GM04504 (cell line): Measurements from ENCODE around the gene KLF9.

Source experiments
- DNase-seq: peaks from one replicate; pipeline ENCODE4 v3.0.0-alpha.2; 2012; ENCODE audit warnings: low read depth

The KLF9 gene

DNA sequence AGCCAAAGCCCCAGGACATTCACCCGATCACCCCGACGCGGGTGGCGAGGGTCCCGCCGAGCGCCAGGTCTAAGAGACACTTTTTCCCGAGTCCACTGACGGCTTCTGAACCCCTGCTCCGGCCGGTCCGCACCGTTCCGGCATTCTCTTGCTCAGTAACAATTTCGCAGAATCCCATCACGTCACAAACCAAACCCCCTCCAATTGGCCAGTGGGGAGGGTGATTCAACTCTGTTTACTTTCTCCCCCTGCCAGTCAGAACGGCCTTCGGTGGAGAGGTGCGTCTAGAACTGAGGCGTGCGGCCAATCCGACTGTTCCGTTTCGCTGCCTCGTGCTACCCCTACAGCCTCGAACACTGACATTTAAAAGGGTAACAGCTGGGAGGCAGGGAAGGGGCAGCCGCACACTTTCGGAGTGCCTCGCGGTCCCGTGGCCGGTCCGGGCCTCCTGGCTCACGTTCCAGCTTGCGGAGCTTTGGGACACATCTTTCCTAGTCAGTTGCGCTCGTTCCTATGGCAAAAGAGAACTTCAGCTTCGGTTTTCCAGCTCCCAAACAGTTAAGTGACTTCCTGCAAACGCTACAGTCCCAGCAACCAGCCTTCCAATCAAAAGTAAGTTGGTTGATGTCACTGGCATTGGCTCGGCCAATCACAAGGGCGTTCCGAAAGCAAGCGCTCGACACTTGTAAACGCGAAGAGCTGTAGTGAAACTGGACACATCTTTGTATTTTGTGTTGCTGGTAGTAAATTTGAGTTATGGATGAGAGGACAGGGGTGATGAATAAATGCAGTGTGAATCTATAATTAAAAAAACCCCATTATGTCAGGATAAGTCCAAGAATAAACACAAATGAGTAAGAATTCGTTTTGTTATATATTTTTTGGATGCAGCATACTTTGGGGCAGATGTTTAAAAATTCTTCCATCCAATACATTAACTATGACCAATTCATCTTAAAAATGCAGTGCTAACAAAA is at the start of gene KLF9:
Gene KLF9 (minus strand): TSS at position 859 of the 977 bp plus-strand sequence. CDS start 1,294 bp downstream, outside the sequence.
- peak; percentile 95 for DNase-seq

DNA sequence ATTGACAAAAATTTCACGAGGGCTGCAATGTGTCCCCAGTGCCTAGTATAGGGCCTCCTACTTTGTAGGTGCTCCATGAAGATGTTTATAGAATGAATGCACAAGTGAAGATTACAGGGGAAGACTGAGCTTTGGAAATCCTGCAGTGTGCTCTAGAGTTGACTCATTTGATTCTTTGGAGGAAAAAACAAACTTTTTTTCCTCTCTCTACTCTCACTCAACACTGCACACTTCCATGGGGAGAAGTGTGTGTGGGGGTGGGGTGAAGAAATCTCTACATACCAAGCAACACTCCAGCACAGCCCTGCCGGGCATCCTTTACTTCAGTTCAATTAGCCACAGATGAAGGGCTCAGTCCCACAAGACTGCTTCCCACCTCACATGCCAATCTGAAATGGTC is 49.4 kb upstream of the KLF9 start:
- DNase-seq = no peak

DNA sequence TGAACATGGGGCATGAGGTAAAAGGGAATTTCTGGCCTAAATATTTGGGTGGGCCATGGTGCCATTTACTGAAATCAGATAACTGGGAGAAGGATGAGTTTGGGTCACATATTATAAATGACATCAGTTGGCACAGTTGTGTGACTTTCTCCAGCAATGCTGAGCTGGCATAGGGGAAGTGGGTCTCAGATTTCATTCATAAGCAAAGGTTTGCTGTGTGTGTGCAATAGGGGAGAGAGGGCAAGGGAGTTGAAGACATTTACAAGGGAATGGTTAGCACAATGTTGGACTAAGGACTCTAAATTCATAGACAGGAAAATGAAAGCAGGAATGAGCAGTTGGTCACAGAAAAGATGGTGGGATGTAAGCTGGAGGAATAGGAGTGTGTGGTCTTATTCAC is 47.8 kb upstream of the KLF9 start:
- DNase-seq = no peak

DNA sequence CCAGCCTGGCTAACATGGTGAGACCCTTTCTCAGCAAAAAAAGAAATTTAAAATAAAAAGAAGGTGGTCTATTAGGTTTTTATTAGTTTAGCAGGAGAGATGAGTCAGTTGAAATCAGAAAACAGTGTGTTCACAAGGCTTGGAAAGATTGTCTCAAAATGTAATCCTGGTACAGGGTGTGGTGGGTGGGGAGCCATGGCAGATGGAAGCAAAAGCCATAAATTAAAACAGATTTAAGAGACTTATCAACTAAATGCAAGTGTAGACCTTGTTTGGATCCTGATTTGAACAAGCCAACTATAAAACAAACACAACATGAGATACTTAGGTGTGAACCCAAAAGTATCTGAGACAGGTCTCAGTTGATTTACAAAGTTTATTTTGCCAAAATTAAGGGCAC is 42.8 kb upstream of the KLF9 start:
- DNase-seq = no peak

DNA sequence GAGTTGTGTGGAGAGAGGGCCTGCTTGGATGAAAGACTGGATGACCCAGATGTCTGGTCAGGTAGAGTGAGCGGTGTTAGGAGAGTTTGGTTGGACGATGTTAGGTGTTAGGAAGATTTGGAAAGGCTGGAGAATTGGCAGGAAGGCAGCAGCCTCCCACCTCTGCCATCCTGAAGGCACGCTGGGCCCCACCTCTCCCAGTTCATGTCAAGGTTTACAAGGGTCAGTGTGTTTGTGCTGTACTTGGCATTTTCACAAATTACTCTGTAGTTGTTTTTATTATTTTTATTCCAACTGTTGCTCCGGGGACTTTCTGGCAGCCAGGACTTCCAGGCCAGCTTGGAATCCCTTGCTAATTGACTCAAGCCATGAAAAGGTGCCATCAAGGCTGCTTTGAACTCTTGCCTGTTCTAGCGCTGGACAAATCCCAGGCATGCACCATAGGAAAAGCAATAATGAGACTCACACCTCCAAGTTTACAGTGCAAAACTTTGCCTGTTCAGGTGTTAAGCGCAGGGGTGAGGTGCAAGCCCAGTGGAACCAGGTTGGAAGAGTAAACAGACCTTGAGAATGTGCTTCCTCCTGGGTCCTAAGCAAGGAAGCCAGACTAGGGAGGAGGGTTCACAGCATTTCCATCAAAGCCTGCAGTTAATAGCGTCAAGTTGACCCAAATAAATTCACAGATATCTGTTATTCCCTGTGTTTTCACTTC is 41.7 kb upstream of the KLF9 start:
- DNase-seq = no peak

DNA sequence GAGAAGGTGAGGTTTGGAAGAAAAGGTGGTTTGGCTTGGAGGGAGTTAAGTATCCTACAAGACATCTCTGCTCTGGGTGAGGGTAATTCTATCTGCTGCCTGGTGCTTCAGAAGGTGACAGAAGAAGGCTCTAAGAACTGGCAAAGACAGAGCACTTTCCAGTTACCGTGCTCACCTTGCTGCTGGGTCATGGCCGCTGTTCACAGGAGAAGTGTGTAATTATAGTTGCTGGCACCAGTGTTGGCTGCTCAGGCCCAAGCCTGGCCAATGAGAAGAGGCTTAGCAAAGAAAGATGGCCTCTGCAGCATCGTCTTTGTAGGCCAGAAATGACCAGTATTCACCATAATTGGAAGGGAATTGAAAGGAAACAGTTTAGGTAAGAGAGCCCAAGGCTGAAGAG is 37.9 kb upstream of the KLF9 start:
- DNase-seq = no peak

DNA sequence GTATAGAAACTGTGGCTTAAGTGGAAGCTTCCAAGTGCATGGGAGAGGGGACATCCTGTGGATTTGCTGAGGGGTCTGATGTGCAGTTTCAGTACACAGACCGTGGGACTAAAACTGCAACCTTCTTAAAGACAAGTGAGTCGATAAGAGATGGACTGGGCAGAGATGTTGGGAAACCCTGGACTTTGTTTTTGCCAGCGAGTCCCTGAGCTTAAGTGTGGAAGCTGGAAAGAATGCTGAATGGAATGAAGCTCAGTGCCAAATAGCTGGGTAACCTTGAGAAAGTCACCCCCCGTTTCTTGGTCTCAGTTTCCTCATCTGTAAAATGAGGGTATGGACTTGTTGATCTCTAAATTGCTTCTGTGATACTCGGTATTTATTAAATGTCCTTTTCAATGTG is 37.3 kb upstream of the KLF9 start:
- no peak for DNase-seq

DNA sequence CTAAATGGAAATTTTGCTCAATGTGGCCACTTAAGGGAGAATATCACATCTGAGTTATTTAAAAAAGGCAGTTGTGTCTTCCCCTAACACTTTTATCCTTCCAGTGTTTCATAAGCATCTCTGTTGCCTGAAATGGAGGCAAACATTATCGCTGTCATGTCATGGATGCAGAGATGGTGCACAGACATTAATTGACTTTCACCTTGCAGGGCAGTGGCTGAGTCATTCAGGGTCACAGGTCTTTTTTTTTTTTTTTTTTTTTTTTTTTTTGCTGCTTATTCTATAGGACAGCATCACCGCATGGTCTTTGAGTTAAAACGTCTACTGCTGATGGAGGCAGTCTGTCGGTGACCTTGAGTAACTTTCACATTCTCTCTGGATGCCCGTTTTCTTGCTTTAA is 36.3 kb upstream of the KLF9 start:
- DNase-seq = no peak

DNA sequence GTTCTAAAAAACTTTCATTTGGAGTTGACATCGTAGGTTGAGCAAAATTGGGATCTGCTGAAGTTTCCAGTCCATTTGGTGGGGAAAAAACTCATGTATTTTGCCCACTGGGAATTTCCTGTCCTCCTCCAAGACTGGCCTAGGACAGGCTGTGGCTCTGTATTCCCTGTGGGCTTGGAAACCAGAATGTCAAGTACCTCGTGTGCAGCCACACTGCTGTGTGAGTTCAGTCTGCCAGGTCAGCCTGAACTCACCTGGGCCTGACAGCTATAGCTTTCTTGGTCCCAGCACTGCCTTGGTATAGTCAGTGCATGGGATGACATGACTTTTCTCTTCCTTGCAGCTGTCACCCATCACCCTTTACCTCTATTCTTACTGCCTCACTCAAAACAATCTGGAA is 35.0 kb upstream of the KLF9 start:
- DNase-seq = no peak

DNA sequence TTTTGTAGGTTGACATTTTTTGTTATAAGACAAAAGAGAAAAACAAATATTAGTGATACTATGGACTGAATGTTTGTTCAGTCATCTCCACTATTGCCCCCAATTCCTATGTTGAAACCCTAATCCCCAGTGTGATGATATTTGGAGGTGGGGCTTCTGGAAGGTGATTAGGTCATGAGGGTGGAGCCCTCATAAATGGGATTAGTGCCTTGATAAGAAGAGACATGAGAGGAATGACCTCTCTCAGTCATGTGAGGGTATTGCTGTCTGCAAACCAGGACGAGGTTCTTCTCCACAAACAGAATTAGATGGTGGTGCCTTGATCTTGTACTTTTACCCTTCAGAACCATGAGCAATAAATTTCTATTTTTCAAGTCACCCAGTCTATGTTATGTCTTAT is 34.5 kb upstream of the KLF9 start:
- no peak for DNase-seq

DNA sequence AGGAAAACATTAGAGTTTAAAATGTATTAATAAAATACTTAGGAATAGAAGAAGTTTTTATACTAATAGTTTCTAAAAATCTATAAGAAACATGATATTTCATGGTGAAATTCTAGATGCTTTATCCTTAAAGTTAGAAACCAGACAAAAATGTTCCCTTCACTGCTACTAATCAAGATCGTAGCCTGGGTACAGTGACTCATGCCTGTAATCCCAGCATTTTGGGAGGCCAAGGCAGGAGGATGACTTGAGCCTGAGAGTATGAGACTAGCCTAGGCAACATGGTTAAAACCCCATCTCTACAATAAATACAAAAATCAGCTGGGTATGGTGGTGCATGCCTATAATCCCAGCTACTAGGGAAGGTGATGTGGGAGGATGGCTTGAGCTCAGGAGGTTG is 30.4 kb upstream of the KLF9 start:
- DNase-seq = no peak

DNA sequence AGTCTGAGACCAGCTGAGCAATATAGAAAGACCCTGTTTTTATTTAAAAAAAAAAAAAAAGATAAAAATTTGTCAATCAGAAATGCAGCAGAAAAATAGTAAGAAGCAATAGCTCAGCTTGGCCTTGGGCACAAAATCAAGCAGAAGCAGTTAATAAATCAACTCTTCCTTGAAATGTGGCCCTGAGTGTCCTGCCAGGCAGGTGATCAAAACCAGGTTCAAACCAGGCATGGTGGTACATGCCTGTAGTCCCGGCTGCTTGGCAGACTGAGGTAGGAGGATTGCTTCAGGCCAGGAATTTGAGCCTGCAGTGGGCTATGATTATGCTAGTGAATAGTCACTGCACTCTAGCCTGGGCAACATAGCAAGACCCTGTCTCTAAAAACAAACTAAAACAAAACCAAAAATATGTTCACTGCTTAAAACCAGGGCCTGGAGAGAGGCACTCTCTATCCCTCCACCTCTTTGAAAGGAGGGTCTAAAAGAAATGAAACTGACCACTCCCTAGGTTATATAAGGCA is 27.9 kb upstream of the KLF9 start:
- DNase-seq = no peak

DNA sequence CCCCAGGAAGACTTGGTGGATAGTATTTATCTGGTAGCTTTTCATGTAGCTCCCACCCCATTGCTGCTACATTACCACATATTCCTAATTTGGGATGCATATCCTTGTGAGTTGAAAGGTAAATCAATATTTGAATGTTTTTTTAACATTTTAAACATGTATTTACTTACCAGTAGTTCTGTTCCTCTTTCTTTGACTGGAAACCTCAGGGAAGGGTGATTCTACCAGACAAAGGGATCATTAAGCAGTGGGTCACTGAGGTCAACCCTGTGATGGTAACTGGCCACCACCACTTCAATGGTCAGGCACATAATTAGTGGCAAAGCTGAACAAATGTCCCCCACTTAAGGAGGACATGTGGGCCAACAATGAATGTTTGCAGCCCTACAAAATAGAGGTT is 27.2 kb upstream of the KLF9 start:
- no peak for DNase-seq

DNA sequence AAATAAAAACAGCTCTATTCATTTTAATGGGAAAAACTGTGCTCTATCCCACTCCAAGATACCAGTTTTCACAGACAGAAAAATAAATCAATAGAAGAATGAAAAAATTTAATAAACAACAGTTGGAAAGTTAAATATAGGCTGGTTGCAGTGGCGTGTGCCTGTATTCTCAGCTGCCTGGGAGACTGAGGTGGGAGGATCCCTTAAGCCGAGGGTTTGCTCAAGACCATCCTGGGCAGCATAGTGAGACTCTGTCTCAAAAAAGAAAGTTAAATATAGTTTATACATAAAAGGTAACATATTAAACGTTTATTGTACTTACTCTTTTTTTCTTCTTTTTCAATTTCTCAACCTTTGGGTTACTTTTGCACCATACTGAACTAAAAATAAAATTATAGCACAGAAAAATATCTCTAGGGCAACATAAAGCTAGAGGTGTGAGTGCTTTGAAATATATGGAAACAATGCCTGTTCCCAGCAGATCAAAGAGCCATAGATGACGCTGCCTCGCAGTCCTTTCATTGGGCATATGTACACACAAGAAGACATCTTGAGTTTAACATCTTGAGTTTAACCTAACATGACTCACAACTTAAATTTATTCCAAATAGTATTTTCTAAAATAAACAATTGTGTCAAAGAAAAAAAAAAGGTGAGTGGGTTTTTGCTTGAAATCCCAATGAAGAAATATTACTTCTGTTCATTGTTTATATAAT is 25.7 kb upstream of the KLF9 start:
- DNase-seq = no peak

DNA sequence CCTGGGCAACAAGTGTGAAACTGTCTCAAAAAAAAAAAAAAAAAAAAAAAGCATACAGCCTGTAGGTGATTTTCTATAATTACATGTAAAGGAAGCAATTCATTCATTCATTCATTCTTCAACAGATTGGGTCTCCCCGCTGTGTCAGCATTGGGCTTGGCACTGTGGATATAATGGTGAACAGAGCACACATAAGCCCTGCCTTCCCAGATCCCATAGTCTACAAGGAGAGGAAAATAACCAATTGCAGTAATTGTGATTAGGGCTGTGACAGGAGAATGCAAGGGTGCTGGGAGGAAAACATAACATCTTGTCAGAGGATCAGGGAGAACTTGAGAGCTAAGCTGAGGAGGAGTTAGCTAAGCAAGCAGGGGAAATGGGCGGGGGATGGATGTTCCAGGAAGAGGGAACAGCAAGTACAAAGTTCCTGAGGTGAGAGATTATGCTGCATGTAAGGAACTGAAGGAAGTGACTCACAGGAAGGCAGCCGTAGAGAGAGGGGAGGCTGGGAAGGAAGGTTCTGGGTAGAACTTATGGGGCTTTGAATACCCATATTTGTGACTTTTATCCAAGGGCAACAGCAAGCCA is 24.0 kb upstream of the KLF9 start:
- DNase-seq = no peak

DNA sequence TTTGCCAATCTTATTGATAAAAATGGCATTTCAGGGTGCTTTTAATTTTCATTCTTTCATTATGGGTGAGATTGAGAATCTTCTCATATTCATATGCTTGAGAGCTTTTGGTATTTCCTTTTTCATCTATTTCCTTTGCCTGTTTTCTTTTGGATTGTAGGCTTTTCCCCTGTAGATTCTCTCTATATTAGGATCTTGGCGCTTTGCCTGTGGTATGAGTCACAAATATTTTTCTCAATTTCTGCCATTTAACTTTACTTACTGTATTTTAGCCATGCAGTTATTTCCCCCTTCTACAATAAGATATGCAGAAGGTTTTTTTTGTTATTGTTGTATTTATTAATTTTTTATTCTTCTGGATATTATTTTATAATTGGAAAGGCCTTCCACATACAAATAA is 21.5 kb upstream of the KLF9 start:
- DNase-seq = peak; percentile 41

DNA sequence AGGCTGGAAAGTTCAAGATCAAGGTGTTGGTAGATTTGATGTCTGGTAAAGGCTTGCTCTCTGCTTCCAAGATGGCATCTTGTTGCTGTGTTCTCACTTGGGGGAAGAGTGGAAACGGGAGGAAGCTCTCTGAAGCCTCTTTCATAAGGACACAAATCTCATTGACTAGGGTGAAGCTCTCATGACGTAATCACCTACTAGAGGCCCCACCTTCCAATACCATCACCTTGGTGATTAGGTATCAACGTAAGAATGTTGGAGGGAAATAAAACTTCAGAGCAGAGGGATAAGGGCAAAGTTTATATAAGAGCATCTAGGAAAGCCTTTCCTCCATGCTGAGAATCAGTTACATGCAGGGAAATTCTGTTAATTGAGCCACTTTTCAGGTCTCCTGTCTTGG is 15.4 kb upstream of the KLF9 start:
- no peak for DNase-seq

DNA sequence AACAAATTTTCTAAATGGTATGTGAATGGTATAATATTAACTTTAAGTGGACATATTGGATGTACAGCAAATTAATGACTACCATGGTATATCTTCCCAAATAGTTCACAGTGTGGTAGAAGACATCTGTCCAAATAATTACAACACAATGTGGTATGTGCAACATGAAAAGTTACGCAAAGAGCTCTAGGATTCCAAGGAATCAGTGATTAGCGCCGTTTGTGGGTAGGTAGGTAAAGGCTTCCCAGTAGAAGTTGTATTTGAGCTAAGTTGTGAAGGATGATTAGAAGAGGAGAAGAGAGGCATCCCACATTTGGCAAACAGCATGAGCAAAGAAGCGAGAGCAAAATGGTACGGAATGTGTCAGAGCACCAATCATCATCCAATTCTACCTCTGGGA is 14.3 kb upstream of the KLF9 start:
- DNase-seq = no peak

DNA sequence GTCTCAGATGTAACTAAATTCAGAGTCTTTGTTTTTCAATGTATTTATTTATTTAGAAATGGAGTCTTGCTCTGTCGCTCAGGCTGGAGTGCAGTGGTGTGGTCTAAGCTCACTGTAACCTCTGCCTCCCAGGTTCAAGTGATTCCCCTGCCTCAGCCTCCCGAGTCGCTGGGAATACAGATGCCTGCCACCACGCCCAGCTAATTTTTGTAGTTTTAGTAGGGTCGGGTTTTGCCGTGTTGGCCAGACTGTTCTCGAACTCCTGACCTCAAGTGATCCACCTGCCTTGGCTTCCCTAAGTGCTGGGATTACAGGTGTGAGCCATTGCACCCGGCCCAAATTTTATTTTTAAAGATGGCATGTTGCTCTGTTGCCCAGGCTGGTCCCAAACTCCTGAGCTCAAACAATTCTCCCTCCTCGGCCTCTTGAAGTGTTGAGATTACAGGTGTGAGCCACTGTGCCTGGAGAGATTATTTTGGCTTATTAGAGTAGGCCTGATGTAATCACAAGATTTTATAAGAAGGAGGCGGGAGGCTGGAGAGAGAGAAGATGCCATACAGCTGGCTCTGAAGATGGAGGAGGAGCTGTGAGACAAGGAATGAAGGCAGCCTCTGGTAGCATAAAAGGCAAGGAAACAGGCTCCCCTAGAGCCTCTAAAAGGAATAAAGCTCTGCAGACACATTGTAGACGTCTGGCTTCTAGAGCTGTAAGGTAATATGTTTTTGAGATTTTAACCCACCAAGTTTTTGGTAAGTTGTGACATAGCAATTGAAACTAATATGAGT is 12.9 kb upstream of the KLF9 start:
- DNase-seq = no peak

DNA sequence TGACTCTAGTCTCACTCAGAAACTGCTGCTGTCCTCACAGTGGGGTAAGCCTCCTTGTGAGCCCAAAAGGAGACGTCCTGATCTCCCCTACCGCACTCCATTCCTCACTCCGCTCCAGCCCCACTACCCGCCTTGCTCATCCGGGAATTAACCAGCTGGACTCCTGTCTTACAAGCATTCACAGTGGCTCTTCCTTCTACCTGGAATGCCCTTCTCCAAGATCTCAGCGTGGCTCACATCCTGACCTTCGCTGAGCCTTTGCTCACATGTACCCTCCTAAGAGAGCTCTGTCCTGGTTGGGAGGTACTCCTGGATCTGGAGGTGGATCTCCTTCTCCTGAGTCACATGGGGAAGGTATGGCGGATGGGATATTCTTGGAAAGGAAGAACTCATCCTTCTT is 10.7 kb upstream of the KLF9 start:
- no peak for DNase-seq

DNA sequence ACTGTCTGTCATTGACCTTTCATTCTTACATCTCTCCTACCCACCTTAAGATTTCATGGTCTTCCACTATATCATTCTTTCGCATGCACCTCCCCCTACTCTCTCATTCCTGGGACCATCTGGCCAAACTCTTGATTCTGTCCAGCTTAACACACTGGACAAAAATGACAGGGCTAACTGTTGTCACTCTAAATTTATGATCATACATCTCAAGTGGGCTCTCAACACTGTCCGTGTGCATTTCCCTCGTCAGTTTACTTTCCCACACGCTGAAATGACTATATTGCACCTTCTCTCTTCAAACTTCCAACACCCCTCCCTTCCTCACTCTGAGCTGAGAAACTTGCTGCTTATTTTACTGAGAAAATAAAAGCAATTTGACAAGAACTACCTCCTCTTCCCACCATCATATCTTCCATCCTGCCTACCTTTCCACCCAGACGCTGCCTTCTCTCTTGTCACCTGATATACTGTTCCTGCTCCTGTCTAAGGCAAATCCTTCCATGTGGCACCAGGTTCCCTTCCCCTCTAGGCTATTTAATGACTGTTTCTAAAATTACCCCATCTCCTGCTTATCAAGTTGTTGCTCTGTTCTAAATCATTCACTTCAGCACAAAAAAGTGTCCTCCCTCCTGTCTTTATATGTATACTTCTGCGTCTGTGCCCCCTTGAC is 8.1 kb upstream of the KLF9 start:
- DNase-seq = no peak
